ENCODE data around the gene CDC42BPG. TPM values are rescaled to one million over a fixed set of nuclear protein-coding genes. Genes with fewer than 3 reads are reported as not detected.

The CDC42BPG gene
- total RNA-seq, 1 donor from 2014 or later = 0.13 TPM

- DNase-seq (ENCODE audit: low read depth in 2 of 2) = no peak
Measured at GRCh38 chr11:64880240-64881001, 36.0 kb upstream of the CDC42BPG start.

GRCh38 chr11:64879244-64879900, 34.9 kb upstream of the CDC42BPG start:
- DNase-seq (ENCODE audit: low read depth in 2 of 2) = no peak

GRCh38 chr11:64878494-64879243, 34.2 kb upstream of the CDC42BPG start, which contains the start of gene EHD1:
TSS of gene EHD1 (minus strand) at chr11:64878621. CDS start at chr11:64878464, 157 bp downstream.
- peak; percentile 91 to 97 for DNase-seq (ENCODE audit: low read depth in 2 of 2)

- no peak for DNase-seq (ENCODE audit: low read depth in 2 of 2)
Measured at GRCh38 chr11:64878223-64878493, 33.7 kb upstream of the CDC42BPG start.

GRCh38 chr11:64877390-64878222, 33.2 kb upstream of the CDC42BPG start:
- no peak for DNase-seq (ENCODE audit: low read depth in 2 of 2)

- no peak for DNase-seq (ENCODE audit: low read depth in 2 of 2)
Measured at GRCh38 chr11:64876835-64877341, 32.4 kb upstream of the CDC42BPG start.

GRCh38 chr11:64876229-64876750, 31.8 kb upstream of the CDC42BPG start:
- DNase-seq (ENCODE audit: low read depth in 2 of 2) = no peak

- DNase-seq (ENCODE audit: low read depth in 2 of 2) = no peak
Measured at GRCh38 chr11:64875369-64876228, 31.1 kb upstream of the CDC42BPG start.

GRCh38 chr11:64874308-64875240, 30.1 kb upstream of the CDC42BPG start:
- DNase-seq (ENCODE audit: low read depth in 2 of 2) = no peak

GRCh38 chr11:64872790-64873488, 28.5 kb upstream of the CDC42BPG start:
- DNase-seq (ENCODE audit: low read depth in 2 of 2) = no peak

- no peak for DNase-seq (ENCODE audit: low read depth in 2 of 2)
Measured at GRCh38 chr11:64871492-64871891, 27.0 kb upstream of the CDC42BPG start.

- peak; percentile 67 to 78 for DNase-seq (ENCODE audit: low read depth in 2 of 2)
Measured at GRCh38 chr11:64870893-64871466, 26.5 kb upstream of the CDC42BPG start.

GRCh38 chr11:64870176-64870892, 25.9 kb upstream of the CDC42BPG start:
- DNase-seq (ENCODE audit: low read depth in 2 of 2) = peak; percentile 47 to 77

- peak in 1 of 2 donors; percentile 50 for DNase-seq (ENCODE audit: low read depth in 2 of 2)
Measured at GRCh38 chr11:64869571-64870175, 25.2 kb upstream of the CDC42BPG start.

- DNase-seq (ENCODE audit: low read depth in 2 of 2) = peak in 1 of 2 donors; percentile 95
Measured at GRCh38 chr11:64868904-64869570, 24.6 kb upstream of the CDC42BPG start.

GRCh38 chr11:64867748-64868462, 23.5 kb upstream of the CDC42BPG start:
- no peak for DNase-seq (ENCODE audit: low read depth in 2 of 2)

Measured in dermis microvascular lymphatic vessel endothelial cell (primary cell).